ENCODE measurements around the gene MAP2. TPM values are rescaled to one million over a fixed set of nuclear protein-coding genes. Genes with fewer than 3 reads are reported as not detected.

The MAP2 gene
- total and polyA plus RNA-seq, 2 experiments from 2014 or later = 2.9 to 4.4 TPM

DNA sequence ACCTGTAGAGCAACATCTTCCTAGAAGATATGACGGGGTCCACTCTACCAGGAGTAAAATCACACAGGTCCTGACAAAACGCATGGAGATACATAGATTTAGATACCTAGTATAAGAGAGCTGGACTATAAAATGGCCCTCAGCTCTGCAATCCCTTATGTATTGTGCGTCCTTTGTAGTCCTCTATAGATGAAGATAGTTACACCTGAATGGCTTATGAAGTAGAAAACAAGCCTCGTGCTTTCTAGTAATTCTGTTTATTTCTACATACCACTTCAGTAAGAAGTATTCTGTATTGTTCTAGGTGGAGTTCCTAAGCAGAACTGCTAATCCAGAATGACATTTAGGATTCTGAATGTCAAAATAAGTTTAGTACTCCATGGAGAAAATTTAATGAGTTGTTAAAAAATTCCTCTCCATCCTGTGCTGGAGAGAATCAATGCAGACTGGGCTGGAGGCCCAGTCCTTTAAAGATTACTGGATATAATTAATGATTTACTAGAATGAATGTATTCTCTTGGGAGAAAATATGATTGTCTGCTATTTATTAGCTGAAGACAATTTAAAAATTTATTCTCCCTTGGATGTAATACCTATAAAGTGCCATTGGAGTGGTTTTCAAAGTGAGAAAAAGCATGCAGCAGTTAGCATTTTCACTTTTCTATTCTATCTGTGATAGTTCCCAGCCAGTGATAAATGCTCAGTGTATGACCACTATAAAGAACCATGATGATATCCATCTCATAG is 200.5 kb downstream of the MAP2 start:
- Histone ChIP-seq H3K27ac (ENCODE audit: low read depth) (no peak overlapping the region), H3K79me2 (replicated peaks; ENCODE audit: insufficient read depth) (no peaks in the 10 kb centered on the region), H3K4me2 (no peak overlapping the region), H3K36me3 (ENCODE audit: insufficient read depth) (no peaks in the 10 kb centered on the region), H3K4me1 (ENCODE audit: insufficient read depth) (peaks cover 7% of the 10 kb centered on the region), H4K20me1 (replicated peaks; ENCODE audit: insufficient read depth) (no peaks in the 10 kb centered on the region), H2AFZ (no peak overlapping the region), H3K4me3 (no peak overlapping the region), H3K27me3 (ENCODE audit: insufficient read depth) (no peaks in the 10 kb centered on the region), H3F3A (replicated peaks; ENCODE audit: low read depth) (no peaks in the 10 kb centered on the region), H3K9me2 (ENCODE audit: insufficient read depth) (no peaks in the 10 kb centered on the region)
- DNase-seq (ENCODE audit: low spot score) (no peak), ATAC-seq (no peak)
- H3K4me1 Mint-ChIP-seq = peaks cover 14% of the 10 kb centered on the region
- H3K27ac Mint-ChIP-seq = no peak overlapping the region
- no peaks in the 10 kb centered on the region for H3K36me3 Mint-ChIP-seq (ENCODE audit: low read depth)
- TF ChIP-seq JUNB (IDR thresholded peaks at IDR 0.05; ENCODE audit: unreplicated experiment) (no peak), EZH2phosphoT487 (IDR thresholded peaks at IDR 0.05; ENCODE audit: unreplicated experiment) (no peak), STAT1 (IDR thresholded peaks at IDR 0.05; ENCODE audit: unreplicated experiment) (no peak), ZNF114 (CRISPR knock-in tag; IDR thresholded peaks at IDR 0.05) (no peak), NANOG (IDR thresholded peaks at IDR 0.05; ENCODE audit: borderline replicate concordance) (no peak), POLR2AphosphoS5 (IDR thresholded peaks at IDR 0.05; ENCODE audit: low read depth) (no peak), CREB1 (CRISPR knock-in tag; IDR thresholded peaks at IDR 0.05; ENCODE audit: low read depth) (no peak), ZNF331 (CRISPR knock-in tag; IDR thresholded peaks at IDR 0.05; ENCODE audit: low read depth) (no peak)
- TF ChIP-seq, protein P1, sequence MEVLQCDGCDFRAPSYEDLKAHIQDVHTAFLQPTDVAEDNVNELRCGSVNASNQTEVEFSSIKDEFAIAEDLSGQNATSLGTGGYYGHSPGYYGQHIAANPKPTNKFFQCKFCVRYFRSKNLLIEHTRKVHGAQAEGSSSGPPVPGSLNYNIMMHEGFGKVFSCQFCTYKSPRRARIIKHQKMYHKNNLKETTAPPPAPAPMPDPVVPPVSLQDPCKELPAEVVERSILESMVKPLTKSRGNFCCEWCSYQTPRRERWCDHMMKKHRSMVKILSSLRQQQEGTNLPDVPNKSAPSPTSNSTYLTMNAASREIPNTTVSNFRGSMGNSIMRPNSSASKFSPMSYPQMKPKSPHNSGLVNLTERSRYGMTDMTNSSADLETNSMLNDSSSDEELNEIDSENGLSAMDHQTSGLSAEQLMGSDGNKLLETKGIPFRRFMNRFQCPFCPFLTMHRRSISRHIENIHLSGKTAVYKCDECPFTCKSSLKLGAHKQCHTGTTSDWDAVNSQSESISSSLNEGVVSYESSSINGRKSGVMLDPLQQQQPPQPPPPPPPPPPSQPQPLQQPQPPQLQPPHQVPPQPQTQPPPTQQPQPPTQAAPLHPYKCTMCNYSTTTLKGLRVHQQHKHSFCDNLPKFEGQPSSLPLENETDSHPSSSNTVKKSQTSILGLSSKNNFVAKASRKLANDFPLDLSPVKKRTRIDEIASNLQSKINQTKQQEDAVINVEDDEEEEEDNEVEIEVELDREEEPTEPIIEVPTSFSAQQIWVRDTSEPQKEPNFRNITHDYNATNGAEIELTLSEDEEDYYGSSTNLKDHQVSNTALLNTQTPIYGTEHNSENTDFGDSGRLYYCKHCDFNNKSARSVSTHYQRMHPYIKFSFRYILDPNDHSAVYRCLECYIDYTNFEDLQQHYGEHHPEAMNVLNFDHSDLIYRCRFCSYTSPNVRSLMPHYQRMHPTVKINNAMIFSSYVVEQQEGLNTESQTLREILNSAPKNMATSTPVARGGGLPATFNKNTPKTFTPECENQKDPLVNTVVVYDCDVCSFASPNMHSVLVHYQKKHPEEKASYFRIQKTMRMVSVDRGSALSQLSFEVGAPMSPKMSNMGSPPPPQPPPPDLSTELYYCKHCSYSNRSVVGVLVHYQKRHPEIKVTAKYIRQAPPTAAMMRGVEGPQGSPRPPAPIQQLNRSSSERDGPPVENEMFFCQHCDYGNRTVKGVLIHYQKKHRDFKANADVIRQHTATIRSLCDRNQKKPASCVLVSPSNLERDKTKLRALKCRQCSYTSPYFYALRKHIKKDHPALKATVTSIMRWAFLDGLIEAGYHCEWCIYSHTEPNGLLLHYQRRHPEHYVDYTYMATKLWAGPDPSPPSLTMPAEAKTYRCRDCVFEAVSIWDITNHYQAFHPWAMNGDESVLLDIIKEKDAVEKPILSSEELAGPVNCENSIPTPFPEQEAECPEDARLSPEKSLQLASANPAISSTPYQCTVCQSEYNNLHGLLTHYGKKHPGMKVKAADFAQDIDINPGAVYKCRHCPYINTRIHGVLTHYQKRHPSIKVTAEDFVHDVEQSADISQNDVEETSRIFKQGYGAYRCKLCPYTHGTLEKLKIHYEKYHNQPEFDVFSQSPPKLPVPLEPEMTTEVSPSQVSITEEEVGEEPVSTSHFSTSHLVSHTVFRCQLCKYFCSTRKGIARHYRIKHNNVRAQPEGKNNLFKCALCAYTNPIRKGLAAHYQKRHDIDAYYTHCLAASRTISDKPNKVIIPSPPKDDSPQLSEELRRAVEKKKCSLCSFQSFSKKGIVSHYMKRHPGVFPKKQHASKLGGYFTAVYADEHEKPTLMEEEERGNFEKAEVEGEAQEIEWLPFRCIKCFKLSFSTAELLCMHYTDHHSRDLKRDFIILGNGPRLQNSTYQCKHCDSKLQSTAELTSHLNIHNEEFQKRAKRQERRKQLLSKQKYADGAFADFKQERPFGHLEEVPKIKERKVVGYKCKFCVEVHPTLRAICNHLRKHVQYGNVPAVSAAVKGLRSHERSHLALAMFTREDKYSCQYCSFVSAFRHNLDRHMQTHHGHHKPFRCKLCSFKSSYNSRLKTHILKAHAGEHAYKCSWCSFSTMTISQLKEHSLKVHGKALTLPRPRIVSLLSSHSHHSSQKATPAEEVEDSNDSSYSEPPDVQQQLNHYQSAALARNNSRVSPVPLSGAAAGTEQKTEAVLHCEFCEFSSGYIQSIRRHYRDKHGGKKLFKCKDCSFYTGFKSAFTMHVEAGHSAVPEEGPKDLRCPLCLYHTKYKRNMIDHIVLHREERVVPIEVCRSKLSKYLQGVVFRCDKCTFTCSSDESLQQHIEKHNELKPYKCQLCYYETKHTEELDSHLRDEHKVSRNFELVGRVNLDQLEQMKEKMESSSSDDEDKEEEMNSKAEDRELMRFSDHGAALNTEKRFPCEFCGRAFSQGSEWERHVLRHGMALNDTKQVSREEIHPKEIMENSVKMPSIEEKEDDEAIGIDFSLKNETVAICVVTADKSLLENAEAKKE (CRISPR knock-in tag; IDR thresholded peaks at IDR 0.05) = no peak
- TF ChIP-seq, protein P2, sequence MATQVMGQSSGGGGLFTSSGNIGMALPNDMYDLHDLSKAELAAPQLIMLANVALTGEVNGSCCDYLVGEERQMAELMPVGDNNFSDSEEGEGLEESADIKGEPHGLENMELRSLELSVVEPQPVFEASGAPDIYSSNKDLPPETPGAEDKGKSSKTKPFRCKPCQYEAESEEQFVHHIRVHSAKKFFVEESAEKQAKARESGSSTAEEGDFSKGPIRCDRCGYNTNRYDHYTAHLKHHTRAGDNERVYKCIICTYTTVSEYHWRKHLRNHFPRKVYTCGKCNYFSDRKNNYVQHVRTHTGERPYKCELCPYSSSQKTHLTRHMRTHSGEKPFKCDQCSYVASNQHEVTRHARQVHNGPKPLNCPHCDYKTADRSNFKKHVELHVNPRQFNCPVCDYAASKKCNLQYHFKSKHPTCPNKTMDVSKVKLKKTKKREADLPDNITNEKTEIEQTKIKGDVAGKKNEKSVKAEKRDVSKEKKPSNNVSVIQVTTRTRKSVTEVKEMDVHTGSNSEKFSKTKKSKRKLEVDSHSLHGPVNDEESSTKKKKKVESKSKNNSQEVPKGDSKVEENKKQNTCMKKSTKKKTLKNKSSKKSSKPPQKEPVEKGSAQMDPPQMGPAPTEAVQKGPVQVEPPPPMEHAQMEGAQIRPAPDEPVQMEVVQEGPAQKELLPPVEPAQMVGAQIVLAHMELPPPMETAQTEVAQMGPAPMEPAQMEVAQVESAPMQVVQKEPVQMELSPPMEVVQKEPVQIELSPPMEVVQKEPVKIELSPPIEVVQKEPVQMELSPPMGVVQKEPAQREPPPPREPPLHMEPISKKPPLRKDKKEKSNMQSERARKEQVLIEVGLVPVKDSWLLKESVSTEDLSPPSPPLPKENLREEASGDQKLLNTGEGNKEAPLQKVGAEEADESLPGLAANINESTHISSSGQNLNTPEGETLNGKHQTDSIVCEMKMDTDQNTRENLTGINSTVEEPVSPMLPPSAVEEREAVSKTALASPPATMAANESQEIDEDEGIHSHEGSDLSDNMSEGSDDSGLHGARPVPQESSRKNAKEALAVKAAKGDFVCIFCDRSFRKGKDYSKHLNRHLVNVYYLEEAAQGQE (IDR thresholded peaks at IDR 0.05; ENCODE audit: unreplicated experiment) = no peak
- TF ChIP-seq, protein P3, sequence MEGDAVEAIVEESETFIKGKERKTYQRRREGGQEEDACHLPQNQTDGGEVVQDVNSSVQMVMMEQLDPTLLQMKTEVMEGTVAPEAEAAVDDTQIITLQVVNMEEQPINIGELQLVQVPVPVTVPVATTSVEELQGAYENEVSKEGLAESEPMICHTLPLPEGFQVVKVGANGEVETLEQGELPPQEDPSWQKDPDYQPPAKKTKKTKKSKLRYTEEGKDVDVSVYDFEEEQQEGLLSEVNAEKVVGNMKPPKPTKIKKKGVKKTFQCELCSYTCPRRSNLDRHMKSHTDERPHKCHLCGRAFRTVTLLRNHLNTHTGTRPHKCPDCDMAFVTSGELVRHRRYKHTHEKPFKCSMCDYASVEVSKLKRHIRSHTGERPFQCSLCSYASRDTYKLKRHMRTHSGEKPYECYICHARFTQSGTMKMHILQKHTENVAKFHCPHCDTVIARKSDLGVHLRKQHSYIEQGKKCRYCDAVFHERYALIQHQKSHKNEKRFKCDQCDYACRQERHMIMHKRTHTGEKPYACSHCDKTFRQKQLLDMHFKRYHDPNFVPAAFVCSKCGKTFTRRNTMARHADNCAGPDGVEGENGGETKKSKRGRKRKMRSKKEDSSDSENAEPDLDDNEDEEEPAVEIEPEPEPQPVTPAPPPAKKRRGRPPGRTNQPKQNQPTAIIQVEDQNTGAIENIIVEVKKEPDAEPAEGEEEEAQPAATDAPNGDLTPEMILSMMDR (conservative IDR thresholded peaks at IDR 0.05; ENCODE audit: low read depth in 2 of 2) = no peak
- TF ChIP-seq, protein P4, sequence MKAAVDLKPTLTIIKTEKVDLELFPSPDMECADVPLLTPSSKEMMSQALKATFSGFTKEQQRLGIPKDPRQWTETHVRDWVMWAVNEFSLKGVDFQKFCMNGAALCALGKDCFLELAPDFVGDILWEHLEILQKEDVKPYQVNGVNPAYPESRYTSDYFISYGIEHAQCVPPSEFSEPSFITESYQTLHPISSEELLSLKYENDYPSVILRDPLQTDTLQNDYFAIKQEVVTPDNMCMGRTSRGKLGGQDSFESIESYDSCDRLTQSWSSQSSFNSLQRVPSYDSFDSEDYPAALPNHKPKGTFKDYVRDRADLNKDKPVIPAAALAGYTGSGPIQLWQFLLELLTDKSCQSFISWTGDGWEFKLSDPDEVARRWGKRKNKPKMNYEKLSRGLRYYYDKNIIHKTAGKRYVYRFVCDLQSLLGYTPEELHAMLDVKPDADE (IDR thresholded peaks at IDR 0.05) = no peak
- H3K9me3 Mint-ChIP-seq = no peaks in the 10 kb centered on the region
- no peaks in the 10 kb centered on the region for H3K27me3 Mint-ChIP-seq (ENCODE audit: insufficient read depth, low read depth, poor library complexity)
- H3K4me3 Mint-ChIP-seq = no peak overlapping the region

Data from GM23338 (cell line).